HG03575 (cell line): ENCODE results near the gene PCDHB15.
"Not testable (repeated sequence)": the region's sequence is repeated elsewhere in the genome, so short reads cannot be mapped to it uniquely, and the experiment has no call there.

Experiments used
- ATAC-seq: cut with Tn5 transposase; IDR thresholded peaks from one replicate; pipeline ENCODE4 v1.9.1; 2021; ENCODE audit not compliant: unreplicated experiment, insufficient number of reproducible peaks, low FRiP score; ENCODE audit errors: extremely low read depth

Gene PCDHB15

GRCh38 chr5:141245250-141245717 is at the start of gene PCDHB15:
Gene PCDHB15, plus strand, starts transcription at chr5:141245395. Its CDS starts 184 bp downstream, at chr5:141245579.
- no peak for ATAC-seq

- ATAC-seq = no peak
Observed at GRCh38 chr5:141196363-141196762, 48.8 kb upstream of the PCDHB15 start.

GRCh38 chr5:141199359-141200235 is 45.6 kb upstream of the PCDHB15 start, which contains the start of gene PCDHB11:
Gene PCDHB11, plus strand, starts transcription at chr5:141199627. Its CDS starts 148 bp downstream, at chr5:141199775.
- no peak for ATAC-seq

GRCh38 chr5:141201126-141201525 is 44.1 kb upstream of the PCDHB15 start:
- not testable (repeated sequence) for ATAC-seq

- ATAC-seq = not testable (repeated sequence)
Observed at GRCh38 chr5:141201646-141202045, 43.5 kb upstream of the PCDHB15 start.

- no peak for ATAC-seq
Observed at GRCh38 chr5:141208478-141208877, 36.7 kb upstream of the PCDHB15 start, which contains the start of gene PCDHB12. Gene PCDHB12, plus strand, starts transcription at chr5:141208719. Its CDS starts 189 bp downstream, at chr5:141208908.

- ATAC-seq = not testable (repeated sequence)
Observed at GRCh38 chr5:141210281-141210680, 34.9 kb upstream of the PCDHB15 start.

GRCh38 chr5:141210849-141211248 is 34.3 kb upstream of the PCDHB15 start:
- ATAC-seq = not testable (repeated sequence)

- ATAC-seq = not testable (repeated sequence)
Observed at GRCh38 chr5:141213656-141214339, 31.4 kb upstream of the PCDHB15 start, which contains the start of gene PCDHB13. Gene PCDHB13, plus strand, starts transcription at chr5:141213919. Its CDS starts 205 bp downstream, at chr5:141214124.

- ATAC-seq = not testable (repeated sequence)
Observed at GRCh38 chr5:141214583-141214982, 30.6 kb upstream of the PCDHB15 start.

GRCh38 chr5:141215504-141215903 is 29.7 kb upstream of the PCDHB15 start:
- ATAC-seq = not testable (repeated sequence)

- ATAC-seq = not testable (repeated sequence)
Observed at GRCh38 chr5:141216035-141216434, 29.2 kb upstream of the PCDHB15 start.

GRCh38 chr5:141223112-141223783 is 21.9 kb upstream of the PCDHB15 start, which contains the start of gene PCDHB14:
Gene PCDHB14, plus strand, starts transcription at chr5:141223343. Its CDS starts 163 bp downstream, at chr5:141223506.
- ATAC-seq = no peak

- not testable (repeated sequence) for ATAC-seq
Observed at GRCh38 chr5:141224844-141225243, 20.4 kb upstream of the PCDHB15 start.

GRCh38 chr5:141225421-141225820 is 19.8 kb upstream of the PCDHB15 start:
- ATAC-seq = not testable (repeated sequence)

- no peak for ATAC-seq
Observed at GRCh38 chr5:141234109-141234667, 11.0 kb upstream of the PCDHB15 start.

GRCh38 chr5:141235922-141236321 is 9.3 kb upstream of the PCDHB15 start:
- not testable (repeated sequence) for ATAC-seq

- ATAC-seq = no peak
Observed at GRCh38 chr5:141236516-141237313, 8.5 kb upstream of the PCDHB15 start.
